Lower leg skin (tissue), 3 donors: ENCODE measurements around the gene SMOC2.

Experiments
- CTCF ChIP-seq, 3 donors: fragments of 450-650 bp; IDR thresholded peaks; one replicate each; pipeline ENCODE4 v1.5.1; 2016; ENCODE audit warnings: antibody characterized with exemption in 3 of 3, mild to moderate bottlenecking in 3 of 3, moderate library complexity in 2 of 3
- POLR2A ChIP-seq, 2 donors: fragments of 450-650 bp; IDR thresholded peaks; one replicate each; pipeline ENCODE4 v1.6.1; 2016 to 2017; ENCODE audit warnings: antibody characterized with exemption in 2 of 2, mild to moderate bottlenecking in 1 of 2, moderate library complexity in 1 of 2

GRCh38 chr6:168700880-168701279 is 259.9 kb downstream of the SMOC2 start:
- no peak for TF ChIP-seq CTCF (IDR thresholded peaks at IDR 0.05)
- TF ChIP-seq POLR2A (IDR thresholded peaks at IDR 0.05), result no peak
